ENCODE data around the gene GALNT17.

GALNT17 gene

DNA sequence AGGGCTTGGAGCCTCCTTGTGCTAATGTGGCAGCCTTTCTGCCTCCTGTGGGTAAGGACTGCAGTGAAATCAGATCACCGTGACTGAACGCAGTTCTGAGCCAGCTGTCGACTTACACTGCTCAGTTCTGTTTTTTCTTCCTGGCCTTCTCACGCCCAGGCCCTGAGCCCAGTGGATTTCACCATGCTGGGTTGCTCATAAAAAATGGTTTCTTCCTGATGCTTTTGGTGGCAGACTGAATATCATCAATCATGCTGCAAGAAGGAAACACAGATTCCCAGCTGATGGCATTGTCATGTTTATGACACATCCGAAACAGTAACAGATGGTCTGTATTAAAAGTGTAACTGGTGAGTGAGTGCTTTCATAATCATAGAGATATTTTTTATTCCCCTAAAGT is 389.6 kb downstream of the GALNT17 start:
- peaks cover 47% of the 10 kb centered on the region for H3K9me3 Mint-ChIP-seq
- no peaks in the 10 kb centered on the region for H3K4me1 Mint-ChIP-seq
- H3K27ac Mint-ChIP-seq: no peak overlapping the region
- no peak for DNase-seq
- H3K4me3 Mint-ChIP-seq: no peak overlapping the region
- CTCF ChIA-PET: no interaction called here
- no peaks in the 10 kb centered on the region for H3K36me3 Mint-ChIP-seq
- H3K27me3 Mint-ChIP-seq: no peaks in the 10 kb centered on the region

DNA sequence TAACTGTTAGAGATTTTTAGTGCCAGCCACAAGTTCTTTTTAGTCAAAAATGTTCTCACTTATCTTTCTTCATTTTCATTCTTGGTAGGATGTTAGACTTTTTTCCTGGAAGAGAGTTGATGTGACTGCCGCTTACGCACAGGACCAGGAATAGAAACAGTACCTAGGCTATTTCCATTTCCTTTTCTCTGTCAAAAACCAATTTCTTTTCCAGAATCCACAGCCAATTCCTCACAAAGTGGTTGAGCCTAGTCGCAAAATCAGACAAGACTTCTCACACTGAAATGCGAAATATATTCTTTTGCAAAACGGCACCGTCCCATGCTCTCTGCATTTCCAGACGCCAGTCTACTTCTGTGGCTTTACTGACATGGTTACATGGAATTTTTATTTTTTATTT is 394.2 kb downstream of the GALNT17 start:
- no peak overlapping the region for H3K4me3 Mint-ChIP-seq
- no peaks in the 10 kb centered on the region for H3K27me3 Mint-ChIP-seq
- H3K36me3 Mint-ChIP-seq: no peaks in the 10 kb centered on the region
- H3K9me3 Mint-ChIP-seq: peaks cover 38% of the 10 kb centered on the region
- CTCF ChIA-PET: no interaction called here
- H3K27ac Mint-ChIP-seq: no peak overlapping the region
- no peak for DNase-seq
- H3K4me1 Mint-ChIP-seq: no peaks in the 10 kb centered on the region

DNA sequence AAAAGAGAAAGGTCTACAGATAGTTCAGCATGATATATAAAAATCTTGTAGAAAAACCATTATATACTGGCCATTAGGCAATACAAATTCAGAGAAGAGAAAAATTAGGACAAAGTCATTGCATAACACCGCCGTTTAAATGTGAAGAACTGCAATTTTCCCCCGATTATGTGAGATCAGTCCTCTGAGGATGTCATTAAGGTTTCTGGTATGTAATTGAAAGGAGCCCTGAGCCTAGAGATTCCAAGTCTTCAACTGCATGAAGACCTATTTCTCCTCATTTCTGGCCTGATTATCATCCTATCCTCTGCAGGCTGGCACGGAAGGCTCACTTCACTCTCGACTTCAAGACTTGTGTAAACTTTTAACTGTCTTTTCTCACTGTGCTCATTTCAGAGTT is 395.3 kb downstream of the GALNT17 start:
- Mint-ChIP-seq H3K27ac (no peak overlapping the region), H3K4me1 (no peaks in the 10 kb centered on the region), H3K4me3 (no peak overlapping the region), H3K27me3 (no peaks in the 10 kb centered on the region), H3K36me3 (no peaks in the 10 kb centered on the region), H3K9me3 (peaks cover 35% of the 10 kb centered on the region)
- no peak for DNase-seq
- CTCF ChIA-PET: interaction anchor here (0.7 kb wide), 1 partner anchor 540 kb away, joined by 3 read pairs; no protein-coding TSS in a partner anchor

DNA sequence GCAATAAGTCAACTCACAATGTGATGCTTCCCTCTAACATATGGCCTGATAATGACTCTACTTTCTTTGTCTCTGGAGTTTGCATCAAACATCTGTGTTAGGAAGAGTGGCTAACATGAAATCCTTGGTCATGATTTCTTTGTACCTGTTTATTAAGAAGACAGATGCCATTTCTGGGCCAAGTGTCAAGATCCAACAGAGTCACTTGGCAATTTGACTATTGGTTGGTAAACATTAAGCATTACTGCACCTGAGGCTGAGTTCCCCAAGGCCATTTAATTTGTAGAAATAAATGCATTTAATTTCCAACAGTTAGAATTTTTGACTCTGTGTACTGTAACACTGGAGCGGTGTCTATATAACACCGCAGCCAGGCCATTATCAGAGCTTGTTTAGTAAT is 403.7 kb downstream of the GALNT17 start:
- H3K27me3 Mint-ChIP-seq: no peaks in the 10 kb centered on the region
- no peak overlapping the region for H3K4me3 Mint-ChIP-seq
- H3K9me3 Mint-ChIP-seq: peaks cover 38% of the 10 kb centered on the region
- H3K36me3 Mint-ChIP-seq: no peaks in the 10 kb centered on the region
- no peak for DNase-seq
- no peaks in the 10 kb centered on the region for H3K4me1 Mint-ChIP-seq
- H3K27ac Mint-ChIP-seq: no peak overlapping the region
- CTCF ChIA-PET: no interaction called here

DNA sequence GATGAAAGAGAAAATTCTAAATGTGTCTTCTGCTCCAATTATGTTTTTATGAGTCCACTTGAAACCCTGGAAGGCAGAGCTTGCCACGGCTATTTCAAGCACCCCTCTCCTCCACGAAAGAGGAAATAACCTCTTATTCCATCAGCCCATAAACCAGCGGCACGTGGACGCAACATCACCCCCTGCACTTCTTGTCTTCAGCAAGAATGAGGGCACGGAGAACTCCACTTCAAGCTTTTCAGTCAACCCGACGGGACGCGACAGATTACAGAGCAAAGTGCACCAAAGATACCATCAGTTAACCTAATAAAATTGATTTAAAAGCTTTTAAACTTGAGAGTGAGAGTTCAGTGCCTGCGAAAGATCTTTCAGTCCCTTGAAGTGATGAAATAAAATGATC is 406.3 kb downstream of the GALNT17 start:
- Mint-ChIP-seq H3K36me3 (no peaks in the 10 kb centered on the region), H3K9me3 (peaks cover 39% of the 10 kb centered on the region), H3K27ac (no peak overlapping the region), H3K4me3 (no peak overlapping the region), H3K27me3 (no peaks in the 10 kb centered on the region), H3K4me1 (no peaks in the 10 kb centered on the region)
- CTCF ChIA-PET: no interaction called here
- DNase-seq: no peak

DNA sequence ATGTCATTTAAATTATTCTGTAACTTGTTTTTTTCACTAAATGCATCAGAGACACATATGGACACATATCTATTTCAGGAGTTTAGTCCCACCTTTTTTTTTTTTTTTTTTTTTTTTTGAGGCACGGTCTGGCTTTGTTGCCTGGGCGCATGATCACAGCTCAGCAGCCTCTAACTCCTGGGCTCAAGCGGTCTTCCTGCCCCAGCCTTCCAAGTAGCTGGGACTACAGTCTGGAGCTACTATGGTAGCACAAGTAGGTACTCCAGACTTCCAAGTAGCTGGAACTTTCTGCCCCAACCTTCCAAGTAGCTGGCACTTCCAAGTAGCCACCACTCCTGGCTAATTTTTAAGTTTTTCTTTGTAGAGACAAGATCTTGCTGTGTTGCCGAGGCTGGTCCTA is 407.7 kb downstream of the GALNT17 start:
- Mint-ChIP-seq H3K9me3 (peaks cover 34% of the 10 kb centered on the region), H3K27ac (no peak overlapping the region), H3K4me1 (no peaks in the 10 kb centered on the region), H3K36me3 (no peaks in the 10 kb centered on the region), H3K4me3 (no peak overlapping the region), H3K27me3 (no peaks in the 10 kb centered on the region)
- CTCF ChIA-PET: no interaction called here
- DNase-seq: no peak

DNA sequence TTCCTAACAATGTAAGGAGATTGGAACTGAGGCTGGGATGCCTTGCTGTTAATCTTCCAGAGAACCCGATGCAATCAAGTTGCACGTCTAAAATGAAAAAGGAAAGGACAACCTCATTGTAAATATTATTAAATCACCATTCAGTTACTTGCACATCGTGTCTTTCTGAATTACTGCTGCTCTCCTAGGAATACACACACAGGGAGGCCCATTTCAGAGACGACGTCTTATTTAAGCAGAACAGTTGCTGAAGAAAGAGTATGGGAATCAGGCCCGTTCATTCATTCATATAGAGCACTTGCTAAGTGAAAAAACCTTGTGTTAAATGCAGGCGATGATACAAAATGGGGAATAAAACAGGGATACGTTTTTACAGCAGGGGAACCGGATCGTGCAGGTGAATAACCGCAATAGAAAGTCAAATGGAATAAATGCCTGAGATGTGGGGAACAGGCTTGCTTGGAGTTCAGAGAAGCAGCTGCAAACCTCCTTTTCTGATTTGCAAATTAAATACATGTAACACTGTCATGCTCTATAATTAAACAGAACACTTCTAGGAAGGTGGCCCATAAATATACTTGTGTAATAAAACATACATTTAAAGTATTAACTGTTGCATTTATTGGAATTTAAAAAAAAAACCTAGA is 409.9 kb downstream of the GALNT17 start:
- Mint-ChIP-seq H3K36me3 (no peaks in the 10 kb centered on the region), H3K27ac (no peak overlapping the region), H3K4me3 (no peak overlapping the region), H3K4me1 (no peaks in the 10 kb centered on the region), H3K9me3 (peaks cover 23% of the 10 kb centered on the region), H3K27me3 (no peaks in the 10 kb centered on the region)
- no peak for DNase-seq
- CTCF ChIA-PET: no interaction called here

DNA sequence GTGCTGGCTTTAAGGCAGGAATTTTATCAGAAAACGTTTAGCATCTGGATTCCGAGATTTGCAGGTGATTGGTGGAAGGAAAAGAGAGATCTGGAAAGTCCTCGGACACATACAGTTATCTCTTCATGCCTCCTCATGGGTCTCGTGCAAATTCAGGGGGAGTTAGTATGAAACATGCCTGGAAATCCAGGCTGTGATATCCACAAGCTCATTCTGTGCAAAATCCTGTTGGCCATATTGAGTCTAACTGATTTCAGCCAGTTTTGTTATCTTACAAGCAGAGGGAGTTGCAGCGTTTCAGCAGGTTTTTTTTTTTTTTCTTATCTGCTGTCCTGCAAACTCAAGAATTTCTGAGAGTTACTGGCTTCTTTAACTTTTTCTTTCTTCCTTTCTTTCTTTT is 411.5 kb downstream of the GALNT17 start:
- Mint-ChIP-seq H3K36me3 (no peaks in the 10 kb centered on the region), H3K9me3 (peaks cover 19% of the 10 kb centered on the region), H3K27me3 (no peaks in the 10 kb centered on the region), H3K27ac (no peak overlapping the region), H3K4me1 (no peaks in the 10 kb centered on the region), H3K4me3 (no peak overlapping the region)
- no peak for DNase-seq
- CTCF ChIA-PET: no interaction called here

DNA sequence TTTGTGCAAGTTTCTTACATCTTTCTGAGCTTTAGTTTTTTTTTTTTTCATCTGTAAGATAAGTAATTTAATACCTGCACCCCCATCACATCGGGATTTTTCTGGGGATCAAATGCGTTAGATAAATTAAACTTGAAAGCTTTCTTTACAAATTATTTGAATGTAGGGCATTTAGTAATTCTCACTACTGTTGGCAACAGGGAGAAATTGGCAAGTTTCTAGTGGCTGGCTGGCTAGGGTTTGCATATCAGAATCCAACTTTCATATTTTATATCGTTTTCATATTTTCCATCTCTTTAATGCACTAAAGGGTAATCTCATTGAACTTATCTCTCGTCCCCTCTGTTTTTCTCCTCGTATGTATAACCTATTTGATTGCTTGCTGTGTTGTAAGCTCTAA is 412.9 kb downstream of the GALNT17 start:
- Mint-ChIP-seq H3K4me1 (no peaks in the 10 kb centered on the region), H3K9me3 (peaks cover 21% of the 10 kb centered on the region), H3K36me3 (no peaks in the 10 kb centered on the region), H3K27me3 (no peaks in the 10 kb centered on the region), H3K27ac (no peak overlapping the region), H3K4me3 (no peak overlapping the region)
- no peak for DNase-seq
- CTCF ChIA-PET: no interaction called here

DNA sequence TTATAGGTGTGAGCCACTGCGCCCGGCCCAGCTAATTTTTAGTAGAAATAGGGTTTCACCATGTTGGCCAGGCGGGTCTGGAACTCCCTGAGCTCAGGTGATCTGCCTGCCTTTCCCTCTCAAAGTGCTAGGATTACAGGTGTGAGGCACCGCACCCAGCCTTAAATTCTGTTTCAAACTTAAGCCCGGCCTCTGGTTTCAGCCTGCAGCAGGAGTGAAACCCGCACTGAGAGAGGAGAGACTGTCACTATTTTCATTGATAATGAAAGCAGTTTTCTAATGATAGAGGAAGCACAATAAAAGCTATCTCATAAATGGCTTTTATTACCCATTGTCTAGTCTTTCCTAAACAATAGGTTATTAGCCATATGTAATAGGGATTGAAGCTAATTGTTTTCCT is 415.5 kb downstream of the GALNT17 start:
- Mint-ChIP-seq H3K4me1 (no peaks in the 10 kb centered on the region), H3K4me3 (no peak overlapping the region)

DNA sequence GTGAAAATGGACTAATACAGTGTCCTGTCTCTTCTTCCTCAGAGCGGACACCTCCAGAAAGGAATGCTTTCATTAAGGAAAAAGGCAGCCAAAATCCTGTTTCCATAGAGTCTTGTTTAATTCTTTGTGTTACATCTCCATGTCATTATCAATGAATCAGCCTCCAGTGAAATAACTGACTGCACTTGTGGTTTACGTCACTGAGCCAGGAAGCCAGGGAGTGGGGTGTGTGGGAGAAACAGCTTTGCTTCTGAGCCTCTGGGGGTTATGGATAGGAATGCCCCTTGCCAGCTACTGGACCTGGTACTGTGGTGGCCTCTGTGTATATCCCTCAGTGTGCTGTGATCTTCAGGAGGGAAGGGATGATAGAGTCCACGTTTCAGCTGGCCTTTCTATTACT is 416.8 kb downstream of the GALNT17 start:
- Mint-ChIP-seq H3K36me3 (no peaks in the 10 kb centered on the region), H3K27me3 (no peaks in the 10 kb centered on the region), H3K4me1 (no peaks in the 10 kb centered on the region), H3K27ac (no peak overlapping the region), H3K9me3 (peaks cover 14% of the 10 kb centered on the region), H3K4me3 (no peak overlapping the region)
- no peak for DNase-seq
- CTCF ChIA-PET: no interaction called here

More for the DNA sequence above, 415.5 kb downstream of the GALNT17 start:
- Mint-ChIP-seq H3K36me3 (no peaks in the 10 kb centered on the region), H3K9me3 (peaks cover 14% of the 10 kb centered on the region), H3K27me3 (no peaks in the 10 kb centered on the region), H3K27ac (no peak overlapping the region)
- no peak for DNase-seq
- CTCF ChIA-PET: no interaction called here

DNA sequence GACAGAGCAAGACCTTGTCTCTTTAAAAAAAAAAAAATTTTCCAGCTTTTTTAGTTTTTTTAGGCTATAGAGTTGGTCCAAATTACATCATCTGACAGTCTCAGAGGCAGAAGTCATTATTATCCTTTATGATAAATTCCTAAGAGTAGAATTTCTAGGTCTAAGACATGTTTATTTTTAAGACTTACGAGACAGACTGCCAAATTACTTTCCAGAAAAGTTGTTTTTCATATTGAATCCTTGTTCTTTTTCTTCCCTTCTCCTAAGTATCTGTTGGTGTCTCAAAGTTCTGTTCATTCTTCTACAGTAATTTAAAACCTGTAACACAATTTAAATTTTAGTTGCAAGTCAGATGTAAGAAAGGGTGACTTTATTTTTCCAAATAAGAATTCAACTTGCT is 421.4 kb downstream of the GALNT17 start:
- Mint-ChIP-seq H3K36me3 (no peaks in the 10 kb centered on the region), H3K27me3 (no peaks in the 10 kb centered on the region), H3K4me3 (no peak overlapping the region), H3K27ac (no peak overlapping the region), H3K4me1 (no peaks in the 10 kb centered on the region), H3K9me3 (peaks cover 32% of the 10 kb centered on the region)
- no peak for DNase-seq
- CTCF ChIA-PET: no interaction called here

DNA sequence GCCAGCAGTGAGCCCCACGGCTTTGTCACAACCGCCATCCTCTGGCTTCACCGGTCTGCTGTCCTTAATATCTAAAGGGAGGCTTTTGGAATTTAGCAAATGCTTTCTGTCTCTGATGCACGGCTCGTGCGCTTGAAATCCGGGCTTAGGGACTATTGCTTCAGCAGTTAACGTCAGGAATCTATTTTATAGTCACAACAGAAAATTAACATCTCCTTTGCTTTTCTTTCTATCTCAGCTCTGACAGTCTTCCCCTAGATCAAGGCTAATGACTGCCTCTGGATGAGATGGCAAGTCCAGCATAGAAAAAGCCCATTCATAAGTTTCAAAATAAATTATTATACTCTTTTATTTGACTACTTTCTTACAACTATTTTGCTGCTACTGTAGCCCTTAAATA is 423.8 kb downstream of the GALNT17 start:
- H3K27me3 Mint-ChIP-seq: no peaks in the 10 kb centered on the region
- H3K4me1 Mint-ChIP-seq: no peaks in the 10 kb centered on the region
- peaks cover 31% of the 10 kb centered on the region for H3K9me3 Mint-ChIP-seq
- CTCF ChIA-PET: no interaction called here
- no peak for DNase-seq
- no peak overlapping the region for H3K4me3 Mint-ChIP-seq
- no peaks in the 10 kb centered on the region for H3K36me3 Mint-ChIP-seq
- no peak overlapping the region for H3K27ac Mint-ChIP-seq

DNA sequence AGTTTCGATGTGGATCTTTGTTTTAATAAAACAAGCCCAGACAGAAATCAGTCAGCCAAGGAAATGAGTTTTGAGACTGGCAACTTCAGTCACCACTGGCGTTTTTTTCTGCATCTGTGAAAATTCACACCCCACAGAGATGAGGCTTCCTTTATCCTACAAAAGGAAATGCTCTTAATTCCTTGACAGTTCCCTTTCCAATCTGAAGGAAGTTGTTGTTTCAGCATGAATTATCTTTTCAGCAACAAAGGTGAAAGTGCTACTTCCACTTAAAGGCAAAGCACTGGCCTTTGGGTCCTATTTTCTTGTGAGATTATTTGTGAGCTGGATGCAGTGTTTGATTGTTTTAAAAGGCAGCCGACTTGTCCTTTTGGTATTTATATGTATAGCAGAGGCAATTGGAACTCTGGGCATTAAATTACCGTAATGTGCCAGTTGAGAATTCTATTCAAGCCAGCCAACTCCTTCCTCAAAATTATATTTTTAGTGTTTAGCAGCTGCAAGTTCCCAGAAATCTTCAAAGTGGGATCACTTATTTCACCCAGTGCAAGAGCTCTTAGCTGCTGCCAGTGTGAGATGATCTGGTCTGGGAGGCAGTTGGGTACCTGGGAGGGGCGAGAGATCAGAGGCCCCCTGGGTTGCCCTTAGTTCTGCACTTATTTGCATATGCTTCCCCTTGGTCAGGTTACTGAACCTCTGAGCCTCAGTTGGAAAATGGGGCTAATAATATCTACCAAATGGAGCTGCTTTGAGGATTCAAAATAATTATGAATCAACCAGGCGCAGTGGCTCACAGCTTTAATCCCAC is 427.1 kb downstream of the GALNT17 start:
- Mint-ChIP-seq H3K27me3 (no peaks in the 10 kb centered on the region), H3K4me3 (no peak overlapping the region), H3K4me1 (no peaks in the 10 kb centered on the region), H3K9me3 (peaks cover 40% of the 10 kb centered on the region), H3K27ac (no peak overlapping the region), H3K36me3 (no peaks in the 10 kb centered on the region)
- no peak for DNase-seq
- CTCF ChIA-PET: no interaction called here

DNA sequence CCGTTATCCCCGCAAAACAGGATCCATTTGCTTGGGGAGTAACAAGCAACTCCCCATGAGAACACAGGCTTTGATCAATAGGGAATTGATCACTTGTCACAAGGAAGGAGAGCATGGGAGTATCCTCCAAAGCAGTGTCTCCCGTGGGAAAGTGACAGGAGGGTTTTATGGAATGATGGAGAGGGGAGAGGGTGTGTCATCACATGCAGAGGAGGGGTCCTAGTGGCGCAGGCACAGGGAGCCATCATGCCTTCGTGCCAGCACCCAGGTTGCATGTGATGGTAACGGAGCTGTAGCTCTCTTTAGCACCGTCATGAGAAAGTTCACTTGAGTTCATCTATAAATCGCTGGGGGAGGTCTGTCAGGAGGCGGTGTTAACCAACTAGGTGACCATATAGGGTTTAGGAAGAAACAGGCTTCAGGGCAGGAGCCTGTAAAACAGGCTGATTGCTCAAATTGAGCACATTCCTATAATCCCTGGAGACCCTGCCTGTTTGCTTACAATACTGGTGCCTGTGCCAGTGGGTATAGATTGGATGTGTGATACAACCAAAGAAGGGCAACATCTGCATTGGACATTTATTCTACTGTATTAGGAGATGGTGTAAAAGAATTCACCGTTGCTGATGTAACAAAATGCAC is 428.5 kb downstream of the GALNT17 start:
- Mint-ChIP-seq H3K4me1 (no peaks in the 10 kb centered on the region), H3K4me3 (no peak overlapping the region), H3K9me3 (peaks cover 28% of the 10 kb centered on the region), H3K27me3 (no peaks in the 10 kb centered on the region), H3K27ac (no peak overlapping the region), H3K36me3 (no peaks in the 10 kb centered on the region)
- CTCF ChIA-PET: no interaction called here
- no peak for DNase-seq

All from activated naive CD4-positive, alpha-beta T cell treated with anti-CD3 and anti-CD28 coated beads, Interleukin-2, amount 10 ng/mL, durations not matched to agents 7 days and 5 days (primary cell).